Hematopoietic multipotent progenitor cell treated with erythropoietin and hydrocortisone succinate and interleukin-3 and kit ligand, for 17 days (in vitro differentiated cells): ENCODE data around the gene SLC6A8.
A peak's percentile ranks its signal among the peaks of the same experiment; 100 is the strongest.

Experiments used
- DNase-seq: peaks from one replicate; pipeline ENCODE4 v3.0.0-alpha.2; 2015; ENCODE audit warnings: low spot score

SLC6A8 gene

GRCh38 chrX:153687121-153688039 lies at the start of gene SLC6A8:
SLC6A8 (plus strand) TSS chrX:153687926; CDS start chrX:153688575, 649 bp downstream.
- peak; percentile 80 for DNase-seq

- DNase-seq: no peak
Observed at GRCh38 chrX:153638041-153638371, 49.7 kb upstream of the SLC6A8 start.

GRCh38 chrX:153638436-153639176 lies 49.1 kb upstream of the SLC6A8 start:
- DNase-seq: no peak

- DNase-seq: no peak
Observed at GRCh38 chrX:153639177-153640044, 48.3 kb upstream of the SLC6A8 start.

GRCh38 chrX:153640045-153640686 lies 47.6 kb upstream of the SLC6A8 start:
- DNase-seq: no peak

GRCh38 chrX:153640736-153641575 lies 46.8 kb upstream of the SLC6A8 start:
- DNase-seq: no peak

- DNase-seq: no peak
Observed at GRCh38 chrX:153641627-153642026, 46.1 kb upstream of the SLC6A8 start.

- DNase-seq: no peak
Observed at GRCh38 chrX:153642051-153642654, 45.6 kb upstream of the SLC6A8 start.

- DNase-seq: no peak
Observed at GRCh38 chrX:153642655-153643430, 44.9 kb upstream of the SLC6A8 start.

GRCh38 chrX:153643431-153644351 lies 44.0 kb upstream of the SLC6A8 start:
- DNase-seq: peak; percentile 4

GRCh38 chrX:153644356-153645125 lies 43.2 kb upstream of the SLC6A8 start:
- no peak for DNase-seq

- DNase-seq: no peak
Observed at GRCh38 chrX:153645151-153645550, 42.6 kb upstream of the SLC6A8 start.

GRCh38 chrX:153645921-153646488 lies 41.7 kb upstream of the SLC6A8 start:
- no peak for DNase-seq

- DNase-seq: no peak
Observed at GRCh38 chrX:153646620-153647373, 40.9 kb upstream of the SLC6A8 start, which contains the start of gene DUSP9. DUSP9 (plus strand) TSS chrX:153647203; CDS start chrX:153647954, 751 bp downstream.

- DNase-seq: no peak
Observed at GRCh38 chrX:153647461-153648357, 40.0 kb upstream of the SLC6A8 start.
